Right ventricle myocardium superior (tissue), 1 donor: ENCODE results near the gene ZNF564. TPM values are rescaled to one million over a fixed set of nuclear protein-coding genes. Genes with fewer than 3 reads are reported as not detected.

Source experiments
- total RNA-seq: library from RNA; stranded (reverse); fragmentation: NEBNext Ultra II Directional; extraction: Animal tissue kit (Norgen Biotek cat#: 25700); gene quantifications from one replicate; pipeline ENCODE4 v1.2.1, GENCODE V29; 2021
- donor health status: DM: no; HTN: yes; CAD: no; lungs with severe emphysema.

Gene ZNF564
- total RNA-seq, 1 donor from 2014 or later, result 9.9 TPM

Other genes starting within 250 kb of the ZNF564 start
- 4.2 TPM for gene ZNF563, start 217.8 kb downstream of the ZNF564 start, total RNA-seq
- gene ZNF442, start 185.8 kb downstream of the ZNF564 start, total RNA-seq, result 2.3 TPM
- 2.3 TPM for gene ZNF799, start 150.2 kb downstream of the ZNF564 start, total RNA-seq
- gene ZNF443, start 110.5 kb downstream of the ZNF564 start, total RNA-seq, result 1.6 TPM
- gene ZNF709, start 66.7 kb downstream of the ZNF564 start, total RNA-seq, result 1.4 TPM
- gene ZNF490, start 59.3 kb upstream of the ZNF564 start, total RNA-seq, result 3.9 TPM
- 14.5 TPM for gene ZNF791, start 59.4 kb upstream of the ZNF564 start, total RNA-seq
- gene MAN2B1, start 115.3 kb upstream of the ZNF564 start, total RNA-seq, result 33.2 TPM
- gene WDR83, start 115.3 kb upstream of the ZNF564 start, total RNA-seq, result 6.5 TPM
- gene DHPS, start 130.4 kb upstream of the ZNF564 start, total RNA-seq, result 42.9 TPM
- gene GNG14, start 136.5 kb upstream of the ZNF564 start, total RNA-seq, result not detected
- 2.0 TPM for gene FBXW9, start 145.1 kb upstream of the ZNF564 start, total RNA-seq
- gene TNPO2, start 172.4 kb upstream of the ZNF564 start, total RNA-seq, result 30.9 TPM
- gene TRIR, start 183.2 kb upstream of the ZNF564 start, total RNA-seq, result 117 TPM
- 60.7 TPM for gene GET3, start 186.0 kb upstream of the ZNF564 start, total RNA-seq
- not detected for gene BEST2, start 200.3 kb upstream of the ZNF564 start, total RNA-seq
- gene HOOK2, start 224.1 kb upstream of the ZNF564 start, total RNA-seq, result 43.6 TPM
- 23.9 TPM for gene JUNB, start 240.0 kb upstream of the ZNF564 start, total RNA-seq